Fibroblast of lung (primary cell): ENCODE data around the gene CAPN9. TPM values are rescaled to one million over a fixed set of nuclear protein-coding genes. Genes with fewer than 3 reads are reported as not detected.

ENCODE experiments used
- DNase-seq, 2 donors: peaks; one replicate each; pipeline versions ENCODE4 v3.0.0 to v3.0.0-alpha.2; 2010; ENCODE audit warnings: low read depth in 2 of 2
- H2AFZ ChIP-seq: 2 replicates; pipeline ENCODE4 v1.5.1; 2012; ENCODE audit warnings: low read length, control low read depth, inconsistent platforms
- H3K27ac ChIP-seq: 2 replicates; pipeline ENCODE4 v1.5.1; 2011; ENCODE audit warnings: low read length, control low read depth; ENCODE audit not compliant: insufficient read depth
- H3K27me3 ChIP-seq: 2 replicates; pipeline ENCODE4 v1.5.1; 2011; ENCODE audit warnings: mild to moderate bottlenecking, low read length; ENCODE audit not compliant: control insufficient read depth, insufficient read depth
- H3K36me3 ChIP-seq: 2 replicates; pipeline ENCODE4 v1.5.1; 2011; ENCODE audit warnings: low read length; ENCODE audit not compliant: control insufficient read depth, insufficient read depth
- H3K4me1 ChIP-seq: 2 replicates; pipeline ENCODE4 v1.5.1; 2011; ENCODE audit warnings: low read length; ENCODE audit not compliant: control insufficient read depth, insufficient read depth; ENCODE audit errors: extremely low read depth
- H3K4me2 ChIP-seq: 2 replicates; pipeline ENCODE4 v1.5.1; 2011; ENCODE audit warnings: low read length, control low read depth; ENCODE audit not compliant: insufficient read depth; ENCODE audit errors: extremely low read depth
- H3K4me3 ChIP-seq, 4 experiments: fragments of 200-600 bp in 1 of 4; sonication (generic) in 1 of 4; replicated peaks in 1 of 4; 2 replicates each; pipeline ENCODE4 v1.5.1; 2011 to 2016; ENCODE audit warnings: low read length in 4 of 4, low read depth in 3 of 4, mild to moderate bottlenecking in 3 of 4, control low read depth in 2 of 4, inconsistent platforms in 1 of 4, mixed read lengths in 1 of 4; ENCODE audit not compliant: insufficient read depth in 1 of 4; ENCODE audit errors: control extremely low read depth in 1 of 4
- H3K79me2 ChIP-seq: 2 replicates; pipeline ENCODE4 v1.5.1; 2012; ENCODE audit warnings: mild to moderate bottlenecking, low read length, inconsistent platforms; ENCODE audit not compliant: control insufficient read depth, insufficient read depth
- H3K9ac ChIP-seq: 2 replicates; pipeline ENCODE4 v1.5.1; 2011; ENCODE audit warnings: mild to moderate bottlenecking, low read length, control low read depth; ENCODE audit not compliant: insufficient read depth
- H3K9me3 ChIP-seq: 2 replicates; pipeline ENCODE4 v1.5.1; 2012; ENCODE audit warnings: low read depth, low read length; ENCODE audit not compliant: control insufficient read depth, insufficient read depth
- H4K20me1 ChIP-seq: 2 replicates; pipeline ENCODE4 v1.5.1; 2011; ENCODE audit warnings: low read length; ENCODE audit not compliant: control insufficient read depth, insufficient read depth; ENCODE audit errors: extremely low read depth
- EZH2 ChIP-seq: IDR thresholded peaks from 2 replicates; pipeline ENCODE4 v1.5.1; 2012; ENCODE audit warnings: low read length, control low read depth, mild to moderate bottlenecking; ENCODE audit errors: missing control alignments
- polyA plus RNA-seq, 2 donors: library from polyadenylated mRNA; depleted of rRNA in 1 of 2; stranded (reverse) in 1 of 2; unstranded in 1 of 2; fragments of >200 nt; gene quantifications; 2 replicates each; pipeline ENCODE4 v1.2.1, GENCODE V29; 2011 to 2012; ENCODE audit warnings: missing spikeins in 1 of 2
- total RNA-seq: library from RNA; depleted of rRNA; stranded (reverse); fragments of >200 nt; gene quantifications from 2 replicates; pipeline ENCODE4 v1.2.1, GENCODE V29; 2014
- TF ChIP-seq, protein P1 (sequence below), 2 donors: IDR thresholded peaks in 1 of 2; conservative IDR thresholded peaks in 1 of 2; 1 replicate in 1 of 2; 2 replicates in 1 of 2; pipeline ENCODE4 v1.5.1; 2011 to 2012; ENCODE audit warnings: low read length in 2 of 2, control low read depth in 1 of 2, inconsistent platforms in 1 of 2, low read depth in 1 of 2, mild to moderate bottlenecking in 1 of 2

CAPN9 gene
- total and polyA plus RNA-seq, 2 donors (not counting 1 experiment from before 2014, with no cell fraction given): 0.17 TPM; not detected in 1

DNA sequence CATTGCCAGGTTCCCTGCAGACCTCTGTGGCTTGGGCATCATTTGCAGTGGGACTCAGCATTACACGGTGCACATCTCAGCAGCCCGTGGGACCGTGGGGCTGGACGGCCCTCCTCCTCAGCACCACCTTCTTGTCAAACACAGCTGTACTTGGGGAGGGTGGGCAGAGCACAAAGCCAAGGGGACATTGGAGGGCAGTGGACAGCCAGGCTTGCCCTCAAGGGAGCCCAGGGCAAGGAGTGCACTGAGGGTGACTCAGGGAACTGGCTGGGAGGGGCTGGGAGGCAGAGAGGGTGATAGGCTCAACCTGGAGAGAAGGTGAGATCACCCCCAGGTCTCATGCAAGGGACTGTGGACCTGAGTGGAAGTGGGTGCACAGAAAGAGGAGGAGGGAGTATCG, 3.4 kb downstream of the CAPN9 start:
- no peak overlapping the region for H3K9ac ChIP-seq
- H3K4me1 ChIP-seq: peaks cover 3% of the 10 kb centered on the region
- no peak overlapping the region for H3K4me2 ChIP-seq
- H2AFZ ChIP-seq: no peak overlapping the region
- no peaks in the 10 kb centered on the region for H3K36me3 ChIP-seq
- no peak overlapping the region for H3K27ac ChIP-seq
- no peaks in the 10 kb centered on the region for H4K20me1 ChIP-seq
- no peaks in the 10 kb centered on the region for H3K79me2 ChIP-seq
- DNase-seq: no peak
- H3K27me3 ChIP-seq: no peaks in the 10 kb centered on the region
- H3K9me3 ChIP-seq: no peaks in the 10 kb centered on the region
- no peak overlapping the region for H3K4me3 ChIP-seq
- TF ChIP-seq, protein P1, sequence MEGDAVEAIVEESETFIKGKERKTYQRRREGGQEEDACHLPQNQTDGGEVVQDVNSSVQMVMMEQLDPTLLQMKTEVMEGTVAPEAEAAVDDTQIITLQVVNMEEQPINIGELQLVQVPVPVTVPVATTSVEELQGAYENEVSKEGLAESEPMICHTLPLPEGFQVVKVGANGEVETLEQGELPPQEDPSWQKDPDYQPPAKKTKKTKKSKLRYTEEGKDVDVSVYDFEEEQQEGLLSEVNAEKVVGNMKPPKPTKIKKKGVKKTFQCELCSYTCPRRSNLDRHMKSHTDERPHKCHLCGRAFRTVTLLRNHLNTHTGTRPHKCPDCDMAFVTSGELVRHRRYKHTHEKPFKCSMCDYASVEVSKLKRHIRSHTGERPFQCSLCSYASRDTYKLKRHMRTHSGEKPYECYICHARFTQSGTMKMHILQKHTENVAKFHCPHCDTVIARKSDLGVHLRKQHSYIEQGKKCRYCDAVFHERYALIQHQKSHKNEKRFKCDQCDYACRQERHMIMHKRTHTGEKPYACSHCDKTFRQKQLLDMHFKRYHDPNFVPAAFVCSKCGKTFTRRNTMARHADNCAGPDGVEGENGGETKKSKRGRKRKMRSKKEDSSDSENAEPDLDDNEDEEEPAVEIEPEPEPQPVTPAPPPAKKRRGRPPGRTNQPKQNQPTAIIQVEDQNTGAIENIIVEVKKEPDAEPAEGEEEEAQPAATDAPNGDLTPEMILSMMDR (conservative IDR thresholded peaks at IDR 0.05 in 1 of 2, IDR thresholded peaks at IDR 0.05 in 1 of 2; ENCODE audit: low read depth in 1 of 2, low read length in 2 of 2): no peak
- TF ChIP-seq EZH2: no peak

GRCh38 chr1:230750986-230751625, 3.9 kb downstream of the CAPN9 start:
- H3K4me3 ChIP-seq: no peak overlapping the region
- H3K4me2 ChIP-seq: no peak overlapping the region
- H2AFZ ChIP-seq: no peak overlapping the region
- no peaks in the 10 kb centered on the region for H3K9me3 ChIP-seq
- DNase-seq: no peak
- H3K27me3 ChIP-seq: no peaks in the 10 kb centered on the region
- H3K4me1 ChIP-seq: peaks cover 3% of the 10 kb centered on the region
- no peaks in the 10 kb centered on the region for H3K79me2 ChIP-seq
- no peaks in the 10 kb centered on the region for H4K20me1 ChIP-seq
- no peak overlapping the region for H3K9ac ChIP-seq
- H3K27ac ChIP-seq: no peak overlapping the region
- TF ChIP-seq EZH2: no peak
- TF ChIP-seq, protein P1 (conservative IDR thresholded peaks at IDR 0.05 in 1 of 2, IDR thresholded peaks at IDR 0.05 in 1 of 2; ENCODE audit: low read depth in 1 of 2, low read length in 2 of 2): no peak
- H3K36me3 ChIP-seq: no peaks in the 10 kb centered on the region

DNA sequence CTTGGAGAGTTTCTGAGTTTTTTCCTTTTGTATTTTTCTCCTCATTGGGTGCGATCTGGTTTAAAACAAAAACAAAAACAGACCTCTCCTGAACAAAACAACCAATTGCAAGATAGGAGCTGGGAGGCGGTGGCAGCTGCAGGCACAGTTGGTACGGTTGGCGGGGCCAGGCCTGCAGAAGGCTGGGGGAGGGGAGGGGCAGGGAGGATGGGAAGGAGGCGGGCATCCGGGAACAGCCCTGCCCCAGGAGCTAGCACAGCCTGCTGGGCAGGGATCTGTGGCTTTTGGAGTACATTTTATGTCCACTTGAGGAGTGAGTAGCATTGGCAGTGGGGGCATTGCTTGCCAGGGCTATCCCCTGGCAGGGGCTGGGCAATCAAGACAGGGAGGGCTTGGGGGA, 5.2 kb downstream of the CAPN9 start:
- TF ChIP-seq, protein P1 (conservative IDR thresholded peaks at IDR 0.05 in 1 of 2, IDR thresholded peaks at IDR 0.05 in 1 of 2; ENCODE audit: low read depth in 1 of 2, low read length in 2 of 2): no peak
- no peak for TF ChIP-seq EZH2
- peaks cover 3% of the 10 kb centered on the region for H3K4me1 ChIP-seq
- H3K4me2 ChIP-seq: no peak overlapping the region
- H4K20me1 ChIP-seq: no peaks in the 10 kb centered on the region
- peaks cover 3% of the 10 kb centered on the region for H3K27me3 ChIP-seq
- no peaks in the 10 kb centered on the region for H3K9me3 ChIP-seq
- no peak overlapping the region for H3K9ac ChIP-seq
- no peak for DNase-seq
- H3K79me2 ChIP-seq: no peaks in the 10 kb centered on the region
- H2AFZ ChIP-seq: no peak overlapping the region
- no peaks in the 10 kb centered on the region for H3K36me3 ChIP-seq
- H3K4me3 ChIP-seq: no peak overlapping the region
- no peak overlapping the region for H3K27ac ChIP-seq
